Measurements from ENCODE around the gene TUBA4A. TPM values are rescaled to one million over a fixed set of nuclear protein-coding genes. Genes with fewer than 3 reads are reported as not detected.

Gene TUBA4A
- total and polyA plus RNA-seq, 7 donors, result 291 to 707 (median 556) TPM

- ATAC-seq, result peak; percentile 92 to 97 (median 94)
- intact Hi-C loops (cut with DNase I), result loop anchor here (1.0 to 10.0 kb wide), 3 partner anchors 16 to 132 kb away; partner anchors contain the start of genes GLB1L (in 1 of the 2), NHEJ1 (in 1 of the 2) and STK16 (in 1 of the 2)
- H3K27me3 ChIP-seq (ENCODE audit: insufficient read depth in 3 of 3, low read length in 2 of 3), result peaks cover 0 to under 1% (median 0%) of the 10 kb centered on the region in 3 donors
- peaks cover 4% of the 10 kb centered on the region for H3K4me1 ChIP-seq
- H3K9me3 ChIP-seq, result no peaks in the 10 kb centered on the region
- WGBS, 3 donors, result 5 to 12% (median 6%) methylated on average over 51 to 67 of the region's 67 CpGs
- peak overlapping the region; percentile 71 for H3K4me3 ChIP-seq
- H3K36me3 ChIP-seq (ENCODE audit: insufficient read depth in 1 of 2, low read depth in 1 of 2), result no peaks in the 10 kb centered on the region
- TF ChIP-seq CTCF (IDR thresholded peaks at IDR 0.05), result peak; percentile 99
- H3K27ac ChIP-seq, result peak overlapping the region; percentile 84
- DNase-seq, result peak; percentile 86 to 93
These were observed 40.9 kb upstream of the TUBA4A start for GRCh38 chr2:219294356-219295351.

GRCh38 chr2:219293736-219294231 lies 40.1 kb upstream of the TUBA4A start:
- no peaks in the 10 kb centered on the region for H3K36me3 ChIP-seq (ENCODE audit: insufficient read depth in 1 of 2, low read depth in 1 of 2)
- TF ChIP-seq CTCF (IDR thresholded peaks at IDR 0.05), result no peak
- no peaks in the 10 kb centered on the region for H3K27me3 ChIP-seq (ENCODE audit: insufficient read depth in 3 of 3, low read length in 2 of 3)
- H3K27ac ChIP-seq, result peak overlapping the region; percentile 84
- ATAC-seq, result no peak
- 67 to 81% (median 70%) methylated on average over 5 of the region's 5 CpGs for WGBS, 3 donors
- intact Hi-C loops (cut with DNase I), result loop anchor here (1.0 to 10.0 kb wide), 2 partner anchors 15 to 49 kb away; partner anchors contain the start of genes GLB1L (in 1 of the 2) and STK16 (in 1 of the 2)
- H3K9me3 ChIP-seq, result no peaks in the 10 kb centered on the region
- peak in 1 of 2 donors; percentile 42 for DNase-seq
- peaks cover 4% of the 10 kb centered on the region for H3K4me1 ChIP-seq
- no peak overlapping the region for H3K4me3 ChIP-seq

- 86 to 93% (median 91%) methylated on average over 9 of the region's 9 CpGs for WGBS, 3 donors
- no peak for TF ChIP-seq CTCF (IDR thresholded peaks at IDR 0.05)
- Histone ChIP-seq H3K4me3 (no peak overlapping the region), H3K9me3 (no peaks in the 10 kb centered on the region), H3K36me3 (ENCODE audit: insufficient read depth in 1 of 2, low read depth in 1 of 2) (no peaks in the 10 kb centered on the region), H3K27ac (no peak overlapping the region), H3K27me3 (ENCODE audit: insufficient read depth in 3 of 3, low read length in 2 of 3) (no peaks in the 10 kb centered on the region), H3K4me1 (peaks cover 4% of the 10 kb centered on the region)
- intact Hi-C loops (cut with DNase I), result loop anchor here in 1 of 2 donors (10.0 kb wide), 1 partner anchor 48 kb away; the partner anchor contains the start of genes GLB1L and STK16
- DNase-seq (no peak), ATAC-seq (no peak)
These were observed 38.9 kb upstream of the TUBA4A start for GRCh38 chr2:219292616-219293015.

- no peak overlapping the region for H3K27ac ChIP-seq
- intact Hi-C loops (cut with DNase I), result loop anchor here in 1 of 2 donors (10.0 kb wide), 1 partner anchor 47 kb away; the partner anchor contains the start of genes GLB1L and STK16
- WGBS, 3 donors, result 67 to 71% (median 68%) methylated on average over 4 of the region's 4 CpGs
- DNase-seq (no peak), ATAC-seq (no peak)
- no peak for TF ChIP-seq CTCF (IDR thresholded peaks at IDR 0.05)
- H3K4me1 ChIP-seq, result peaks cover 4% of the 10 kb centered on the region
- no peaks in the 10 kb centered on the region for H3K27me3 ChIP-seq (ENCODE audit: insufficient read depth in 3 of 3, low read length in 2 of 3)
- no peaks in the 10 kb centered on the region for H3K36me3 ChIP-seq (ENCODE audit: insufficient read depth in 1 of 2, low read depth in 1 of 2)
- no peak overlapping the region for H3K4me3 ChIP-seq
- no peaks in the 10 kb centered on the region for H3K9me3 ChIP-seq
These were observed 38.3 kb upstream of the TUBA4A start for GRCh38 chr2:219291910-219292490.
